ENCODE data around the gene DRD4. TPM values are rescaled to one million over a fixed set of nuclear protein-coding genes. Genes with fewer than 3 reads are reported as not detected.

The DRD4 gene
- total and polyA plus RNA-seq, 4 donors, result 0.05 to 1.1 (median 0.35) TPM; not detected in 1

GRCh38 chr11:589798-590197 is 47.3 kb upstream of the DRD4 start:
- no peak for DNase-seq
- Histone ChIP-seq H3K4me1 (ENCODE audit: control insufficient read depth in 5 of 5, insufficient read depth in 5 of 5, low read length in 5 of 5) (no peaks in the 10 kb centered on the region), H3K9ac (ENCODE audit: insufficient read depth in 1 of 2, low read length in 2 of 2) (no peak overlapping the region), H3K27me3 (ENCODE audit: control insufficient read depth in 3 of 3, insufficient read depth in 3 of 3, low read length in 2 of 3) (no peaks in the 10 kb centered on the region), H3K4me3 (no peak overlapping the region), H3K36me3 (ENCODE audit: control insufficient read depth in 4 of 4, insufficient read depth in 4 of 4, low read length in 4 of 4) (peaks cover 16 to 59% (median 38%) of the 10 kb centered on the region in 4 donors), H3K27ac (ENCODE audit: low read depth in 1 of 2, low read length in 1 of 2) (no peak overlapping the region), H3K9me3 (ENCODE audit: control insufficient read depth in 4 of 4, insufficient read depth in 3 of 4, low read length in 3 of 4) (no peaks in the 10 kb centered on the region)
- 95 to 96% methylated on average over 26 of the region's 26 CpGs for WGBS, 2 donors
- no peak for TF ChIP-seq CTCF (IDR thresholded peaks at IDR 0.05; ENCODE audit: control extremely low read depth, extremely low read depth)
- no peak for ATAC-seq (ENCODE audit: insufficient read depth, low FRiP score)

- no peak for DNase-seq
- Histone ChIP-seq H3K36me3 (ENCODE audit: control insufficient read depth in 4 of 4, insufficient read depth in 4 of 4, low read length in 4 of 4) (peaks cover 16 to 66% (median 41%) of the 10 kb centered on the region in 4 donors), H3K27ac (ENCODE audit: low read depth in 1 of 2, low read length in 1 of 2) (no peak overlapping the region), H3K4me3 (no peak overlapping the region), H3K27me3 (ENCODE audit: control insufficient read depth in 3 of 3, insufficient read depth in 3 of 3, low read length in 2 of 3) (no peaks in the 10 kb centered on the region), H3K4me1 (ENCODE audit: control insufficient read depth in 5 of 5, insufficient read depth in 5 of 5, low read length in 5 of 5) (no peaks in the 10 kb centered on the region), H3K9ac (ENCODE audit: insufficient read depth in 1 of 2, low read length in 2 of 2) (no peak overlapping the region), H3K9me3 (ENCODE audit: control insufficient read depth in 4 of 4, insufficient read depth in 3 of 4, low read length in 3 of 4) (no peaks in the 10 kb centered on the region)
- no peak for TF ChIP-seq CTCF (IDR thresholded peaks at IDR 0.05; ENCODE audit: control extremely low read depth, extremely low read depth)
- WGBS, 2 donors, result 82 to 85% methylated on average over 11 of the region's 11 CpGs
- ATAC-seq (ENCODE audit: insufficient read depth, low FRiP score), result no peak
Observed at GRCh38 chr11:590997-591396, 46.1 kb upstream of the DRD4 start.

- no peak for DNase-seq
- Histone ChIP-seq H3K36me3 (ENCODE audit: control insufficient read depth in 4 of 4, insufficient read depth in 4 of 4, low read length in 4 of 4) (peaks cover 9 to 67% (median 37%) of the 10 kb centered on the region in 4 donors), H3K27ac (ENCODE audit: low read depth in 1 of 2, low read length in 1 of 2) (no peak overlapping the region), H3K4me3 (no peak overlapping the region), H3K9ac (ENCODE audit: insufficient read depth in 1 of 2, low read length in 2 of 2) (no peak overlapping the region), H3K9me3 (ENCODE audit: control insufficient read depth in 4 of 4, insufficient read depth in 3 of 4, low read length in 3 of 4) (no peaks in the 10 kb centered on the region), H3K4me1 (ENCODE audit: control insufficient read depth in 5 of 5, insufficient read depth in 5 of 5, low read length in 5 of 5) (no peaks in the 10 kb centered on the region), H3K27me3 (ENCODE audit: control insufficient read depth in 3 of 3, insufficient read depth in 3 of 3, low read length in 2 of 3) (no peaks in the 10 kb centered on the region)
- WGBS, 2 donors, result 97 to 99% methylated on average over 22 of the region's 22 CpGs
- TF ChIP-seq CTCF (IDR thresholded peaks at IDR 0.05; ENCODE audit: control extremely low read depth, extremely low read depth), result no peak
- no peak for ATAC-seq (ENCODE audit: insufficient read depth, low FRiP score)
Observed at GRCh38 chr11:592501-592900, 44.6 kb upstream of the DRD4 start.

- Histone ChIP-seq H3K4me3 (no peak overlapping the region), H3K27ac (ENCODE audit: low read depth in 1 of 2, low read length in 1 of 2) (no peak overlapping the region), H3K36me3 (ENCODE audit: control insufficient read depth in 4 of 4, insufficient read depth in 4 of 4, low read length in 4 of 4) (peaks cover 8 to 69% (median 33%) of the 10 kb centered on the region in 4 donors), H3K4me1 (ENCODE audit: control insufficient read depth in 5 of 5, insufficient read depth in 5 of 5, low read length in 5 of 5) (no peaks in the 10 kb centered on the region), H3K9ac (ENCODE audit: insufficient read depth in 1 of 2, low read length in 2 of 2) (no peak overlapping the region), H3K9me3 (ENCODE audit: control insufficient read depth in 4 of 4, insufficient read depth in 3 of 4, low read length in 3 of 4) (no peaks in the 10 kb centered on the region), H3K27me3 (ENCODE audit: control insufficient read depth in 3 of 3, insufficient read depth in 3 of 3, low read length in 2 of 3) (no peaks in the 10 kb centered on the region)
- no peak for TF ChIP-seq CTCF (IDR thresholded peaks at IDR 0.05; ENCODE audit: control extremely low read depth, extremely low read depth)
- DNase-seq, result no peak
- no peak for ATAC-seq (ENCODE audit: insufficient read depth, low FRiP score)
- 92 to 99% methylated on average over 10 of the region's 10 CpGs for WGBS, 2 donors
Observed at GRCh38 chr11:592918-593317, 44.2 kb upstream of the DRD4 start.

All from lung (tissue), 12 donors.